K562 (cell line): Measurements from ENCODE around the gene UBE2QL1.

Experiments used
- C11orf30 ChIP-seq: fragments of 450-650 bp; IDR thresholded peaks from 2 replicates; pipeline ENCODE4 v1.6.1; 2016; ENCODE audit warnings: low read depth, mild to moderate bottlenecking
- CBX8 ChIP-seq: fragments of 200-600 bp; sonication (generic); IDR thresholded peaks from 2 replicates; pipeline ENCODE4 v1.6.1; 2012; ENCODE audit warnings: borderline replicate concordance, mixed run types, low read depth, mild to moderate bottlenecking, moderate library complexity, mixed read lengths, low read length, control low read depth, inconsistent platforms; ENCODE audit not compliant: poor library complexity, severe bottlenecking; ENCODE audit errors: extremely low read depth
- CTCF ChIP-seq, 3 experiments: IDR thresholded peaks in 2 of 3; conservative IDR thresholded peaks in 1 of 3; 2 replicates each; pipeline ENCODE4 v1.5.1; 2011 to 2012; ENCODE audit warnings: low read length in 3 of 3, mild to moderate bottlenecking in 3 of 3, control low read depth in 2 of 3, improper control_type of control experiment in 1 of 3, inconsistent platforms in 1 of 3, low read depth in 1 of 3, mixed read lengths in 1 of 3, moderate library complexity in 1 of 3; ENCODE audit not compliant: insufficient read depth in 2 of 3
- EP300 ChIP-seq: IDR thresholded peaks from 2 replicates; pipeline ENCODE4 v1.6.1; 2012; ENCODE audit warnings: low read length, improper control_type of control experiment
- HDAC6 ChIP-seq: IDR thresholded peaks from 2 replicates; pipeline ENCODE4 v1.6.1; 2012; ENCODE audit warnings: low read depth, mild to moderate bottlenecking, control low read depth, inconsistent platforms, low read length, moderate library complexity
- KAT2B ChIP-seq: IDR thresholded peaks from one replicate; pipeline ENCODE4 v1.6.1; 2012; ENCODE audit warnings: low read depth, mild to moderate bottlenecking, control low read depth, inconsistent platforms, low read length, moderate library complexity
- TARDBP ChIP-seq: fragments of 450-650 bp; IDR thresholded peaks from 2 replicates; pipeline ENCODE4 v1.6.1; 2016
- ZNF174 ChIP-seq: fragments of 250-450 bp; sonication (Bioruptor Pico); IDR thresholded peaks from 2 replicates; pipeline ENCODE4 v1.4.0; 2020; ENCODE audit warnings: mild to moderate bottlenecking
- ZNF639 ChIP-seq, 2 experiments: fragments of 200-800 bp in 1 of 2; sonication (Bioruptor generic) in 1 of 2; sonication (generic) in 1 of 2; formaldehyde crosslinking in 1 of 2; IDR thresholded peaks in 1 of 2; conservative IDR thresholded peaks in 1 of 2; 2 replicates each; pipeline versions ENCODE4 v1.5.0 to v1.6.1; 2016 to 2020; ENCODE audit warnings: missing compliant biosample characterization in 1 of 2, missing genetic modification characterization in 1 of 2, missing genetic modification reagents in 1 of 2

- no peak for TF ChIP-seq EP300
- TF ChIP-seq TARDBP, result no peak
- no peak for TF ChIP-seq HDAC6
- TF ChIP-seq CTCF (IDR thresholded peaks at IDR 0.05 in 2 of 3, conservative IDR thresholded peaks at IDR 0.05 in 1 of 3; ENCODE audit: insufficient read depth in 2 of 3, low read depth in 1 of 3, low read length in 3 of 3), result no peak
- no peak for TF ChIP-seq KAT2B
- TF ChIP-seq CBX8, result no peak
- TF ChIP-seq ZNF174, result no peak
- TF ChIP-seq ZNF639 (CRISPR knock-in tag; conservative IDR thresholded peaks at IDR 0.05 in 1 of 2, IDR thresholded peaks at IDR 0.05 in 1 of 2), result no peak
- TF ChIP-seq C11orf30, result no peak
These were observed 1.9 kb upstream of the UBE2QL1 start for GRCh38 chr5:6446626-6447309.
